OCI-LY3 (cell line): Measurements from ENCODE around the gene ERC2.

ENCODE experiments used
- CTCF ChIP-seq: fragments of 200-600, 300-600 bp; sonication (generic); IDR thresholded peaks from 2 replicates; pipeline ENCODE4 v1.5.1; 2014; ENCODE audit warnings: antibody characterized with exemption, low read length, low read depth
- EZH2phosphoT487 ChIP-seq: fragments of 200-600 bp; shearing (Covaris generic); IDR thresholded peaks from 2 replicates; pipeline ENCODE4 v1.6.1; 2018; ENCODE audit warnings: antibody characterized with exemption, mixed run types, low read depth

GRCh38 chr3:55742022-55742831 is 726.0 kb downstream of the ERC2 start:
- TF ChIP-seq CTCF, result no peak
- TF ChIP-seq EZH2phosphoT487, result no peak
